ENCODE results near the gene ABLIM3.

GRCh38 chr5:149185067-149185466, 43.8 kb downstream of the ABLIM3 start:
- TF ChIP-seq REST (IDR thresholded peaks at IDR 0.05; ENCODE audit: insufficient read depth in 1 of 2, low read depth in 2 of 2, low read length in 1 of 2), result no peak
- TF ChIP-seq CTCF (IDR thresholded peaks at IDR 0.05), result no peak
- no peak for TF ChIP-seq TCF7L2 (IDR thresholded peaks at IDR 0.05; ENCODE audit: low read depth, low read length)
- TF ChIP-seq SIN3A (IDR thresholded peaks at IDR 0.05; ENCODE audit: borderline replicate concordance, insufficient read depth, low read depth, low read length), result no peak
- TF ChIP-seq POLR2AphosphoS5 (IDR thresholded peaks at IDR 0.05; ENCODE audit: low read depth, low read length), result no peak

All from Panc1 (cell line).